Brain pericyte (primary cell): ENCODE measurements around the gene ABHD8.
"Not testable (repeated sequence)": the region's sequence is repeated elsewhere in the genome, so short reads cannot be mapped to it uniquely, and the experiment has no call there.

ENCODE experiments used
- DNase-seq: peaks from one replicate; pipeline ENCODE4 v3.0.0-alpha.2; 2012; ENCODE audit warnings: low read depth, low spot score

The ABHD8 gene

GRCh38 chr19:17296976-17297375, 6.2 kb downstream of the ABHD8 start:
- DNase-seq, result no peak

- DNase-seq, result no peak
Measured at GRCh38 chr19:17296273-17296672, 7.0 kb downstream of the ABHD8 start.

DNA sequence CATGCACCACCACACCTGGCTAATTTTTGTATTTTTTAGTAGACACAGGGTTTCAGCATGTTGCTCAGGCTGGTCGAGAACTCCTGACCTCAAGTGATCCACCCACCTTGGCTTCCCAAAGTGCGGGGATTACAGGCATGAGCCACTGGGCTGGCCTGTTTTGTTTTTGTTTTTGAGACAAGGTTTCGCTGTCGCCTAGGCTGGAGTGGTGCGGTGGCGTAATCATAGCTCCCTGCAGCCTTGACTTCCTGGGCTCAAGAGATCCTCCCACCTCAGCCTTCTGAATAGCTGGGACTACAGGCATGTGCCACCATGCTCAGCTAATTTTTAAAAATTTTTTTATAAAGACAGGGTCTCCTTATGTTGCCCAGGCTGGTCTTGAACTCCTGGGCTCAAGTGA, 7.7 kb downstream of the ABHD8 start:
- DNase-seq, result not testable (repeated sequence)

GRCh38 chr19:17294051-17294891, 9.0 kb downstream of the ABHD8 start:
- DNase-seq, result no peak

DNA sequence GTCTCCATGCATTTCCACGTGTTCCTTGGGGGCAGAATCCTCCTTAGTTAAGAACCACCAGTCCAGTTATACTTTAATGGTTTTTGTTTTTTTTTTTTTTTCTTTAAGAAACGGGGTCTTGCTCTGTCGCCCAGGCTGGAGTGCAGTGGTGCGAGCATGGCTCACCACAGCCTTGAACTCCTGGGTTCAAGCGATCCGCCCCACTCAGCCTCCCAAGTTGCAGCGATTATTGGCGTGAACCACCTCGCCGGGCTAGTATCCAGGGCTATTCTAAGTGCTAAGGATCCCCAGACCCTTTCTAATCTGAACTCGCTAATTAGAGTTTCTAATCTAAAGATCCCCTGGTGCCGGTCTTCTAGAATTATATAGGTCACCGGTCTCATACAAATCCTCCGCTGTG, 9.6 kb downstream of the ABHD8 start:
- no peak for DNase-seq

- peak; percentile 61 for DNase-seq
Measured at GRCh38 chr19:17292301-17293074, 10.7 kb downstream of the ABHD8 start.

GRCh38 chr19:17289489-17289888, 13.7 kb downstream of the ABHD8 start:
- DNase-seq, result no peak

DNA sequence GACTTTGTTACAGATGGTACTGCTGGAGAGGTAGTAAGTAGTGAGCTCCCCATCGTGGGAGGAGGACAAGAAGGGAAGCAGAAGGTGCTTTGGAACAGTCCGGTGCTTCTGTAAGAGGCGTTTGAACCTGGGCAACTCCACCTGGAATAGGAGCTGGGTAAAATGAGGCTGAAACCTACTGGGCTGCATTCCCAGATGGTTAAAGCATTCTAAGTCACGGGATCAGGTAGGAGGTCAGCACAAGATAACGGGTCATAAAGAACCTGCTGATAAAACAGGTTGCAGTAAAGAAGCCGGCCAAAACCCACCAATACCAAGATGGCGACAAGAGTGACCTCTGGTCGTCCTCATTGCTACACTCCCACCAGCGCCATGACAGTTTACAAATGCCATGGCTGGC, 16.5 kb downstream of the ABHD8 start:
- DNase-seq, result no peak

- no peak for DNase-seq
Measured at GRCh38 chr19:17286263-17286662, 17.0 kb downstream of the ABHD8 start.

GRCh38 chr19:17285415-17286135, 17.6 kb downstream of the ABHD8 start:
- DNase-seq, result no peak

DNA sequence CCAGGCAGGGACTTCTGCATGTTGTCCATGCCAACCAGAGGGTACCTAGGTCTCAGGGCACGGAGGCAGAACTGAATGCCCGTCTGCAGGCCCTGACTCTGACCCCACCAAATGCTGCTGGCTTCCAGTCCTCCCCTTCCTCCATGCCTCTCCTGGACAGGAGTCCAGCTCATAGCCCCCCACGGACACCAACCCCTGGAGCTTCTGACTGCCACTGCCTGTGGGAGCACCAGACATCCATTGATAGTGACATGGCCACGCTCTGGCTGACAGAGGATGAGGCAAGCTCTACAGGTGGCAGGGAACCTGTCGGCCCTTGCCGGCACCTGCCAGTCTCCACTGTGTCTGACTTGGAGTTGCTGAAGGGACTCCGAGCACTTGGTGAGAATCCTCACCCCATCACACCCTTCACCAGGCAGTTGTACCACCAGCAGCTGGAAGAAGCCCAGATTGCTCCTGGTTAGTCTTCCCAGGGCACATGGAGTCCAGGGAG, 19.7 kb downstream of the ABHD8 start:
- DNase-seq, result no peak

DNA sequence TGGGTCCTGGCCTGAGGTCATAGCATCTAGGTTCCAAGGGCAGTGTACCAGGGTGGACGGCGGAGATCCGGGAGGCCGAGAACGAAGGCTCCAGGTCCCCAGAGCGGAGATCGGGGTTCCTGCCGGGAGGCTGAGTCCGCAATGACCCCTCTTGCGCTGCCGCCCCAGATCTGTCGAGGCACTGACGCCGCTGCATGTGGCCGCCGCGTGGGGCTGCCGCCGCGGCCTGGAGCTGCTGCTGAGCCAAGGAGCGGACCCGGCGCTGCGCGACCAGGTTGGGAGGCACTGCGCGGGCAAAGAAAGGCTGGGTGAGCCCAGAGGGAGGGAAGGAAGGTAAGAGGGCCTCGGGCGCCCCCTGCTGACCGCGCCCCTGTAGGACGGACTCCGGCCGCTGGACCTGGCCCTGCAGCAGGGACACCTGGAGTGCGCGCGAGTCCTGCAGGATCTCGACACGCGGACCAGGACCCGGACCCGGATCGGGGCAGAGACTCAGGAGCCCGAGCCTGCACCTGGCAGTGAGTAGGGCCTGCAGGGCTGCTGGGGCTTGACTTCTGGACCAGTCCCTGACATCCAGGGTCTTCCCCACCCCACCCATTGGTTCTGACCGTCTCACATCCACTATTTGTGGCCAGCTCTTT, 20.6 kb downstream of the ABHD8 start:
- no peak for DNase-seq

GRCh38 chr19:17281391-17282304, 21.6 kb downstream of the ABHD8 start, which contains the start of gene ANKLE1:
ANKLE1 (plus strand) TSS chr19:17281901; CDS start chr19:17281921, 20 bp downstream.
- no peak for DNase-seq

GRCh38 chr19:17279436-17279835, 23.8 kb downstream of the ABHD8 start:
- no peak for DNase-seq

DNA sequence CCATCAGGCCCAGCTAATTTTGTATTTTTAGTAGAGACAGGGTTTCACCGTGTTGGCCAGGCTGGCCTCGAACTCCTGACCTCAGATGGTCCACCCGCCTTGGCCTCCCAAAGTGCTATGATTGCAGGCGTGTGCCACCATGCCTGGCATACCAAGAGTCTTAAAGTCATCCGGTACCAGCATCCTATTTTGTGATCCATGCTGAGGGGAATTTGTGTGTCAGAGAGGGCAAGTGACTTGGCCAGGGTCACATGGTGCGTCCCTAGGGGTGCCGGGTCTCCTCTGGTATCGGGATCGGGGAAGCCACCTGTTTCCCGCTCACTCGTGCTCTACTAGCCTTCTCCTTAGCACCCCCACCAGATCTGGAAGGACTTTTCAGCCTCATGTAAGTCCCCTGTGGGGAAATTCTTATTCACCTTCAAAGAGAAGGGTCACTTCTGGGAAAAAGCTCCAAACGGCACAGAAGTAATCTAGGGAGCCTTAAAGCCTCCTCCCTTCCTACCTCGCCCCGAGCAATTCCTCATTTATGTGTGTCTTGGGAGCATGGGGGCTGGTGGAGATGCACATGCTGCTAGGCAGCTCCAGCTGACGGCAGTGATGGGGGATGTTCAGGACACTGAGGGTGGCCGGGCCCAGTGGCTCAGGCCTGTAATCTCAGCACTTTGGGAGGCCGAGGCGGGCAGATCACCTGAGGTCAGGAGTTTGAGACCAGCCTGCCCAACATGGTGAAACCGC, 27.6 kb downstream of the ABHD8 start:
- DNase-seq, result no peak

GRCh38 chr19:17274892-17275291, 28.3 kb downstream of the ABHD8 start:
- not testable (repeated sequence) for DNase-seq

DNA sequence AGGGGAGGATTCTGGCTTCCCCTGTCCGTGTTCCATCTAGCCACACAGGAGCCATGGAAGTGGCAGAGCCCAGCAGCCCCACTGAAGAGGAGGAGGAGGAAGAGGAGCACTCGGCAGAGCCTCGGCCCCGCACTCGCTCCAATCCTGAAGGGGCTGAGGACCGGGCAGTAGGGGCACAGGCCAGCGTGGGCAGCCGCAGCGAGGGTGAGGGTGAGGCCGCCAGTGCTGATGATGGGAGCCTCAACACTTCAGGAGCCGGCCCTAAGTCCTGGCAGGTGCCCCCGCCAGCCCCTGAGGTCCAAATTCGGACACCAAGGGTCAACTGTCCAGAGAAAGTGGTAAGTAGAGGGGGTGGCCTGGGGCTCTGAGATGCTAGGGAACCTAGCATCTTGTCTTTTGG, 34.5 kb downstream of the ABHD8 start:
- DNase-seq, result no peak

- DNase-seq, result peak; percentile 95
Measured at GRCh38 chr19:17266975-17267788, 36.0 kb downstream of the ABHD8 start, which contains the start of gene BABAM1. BABAM1 (plus strand) TSS chr19:17267443; CDS start chr19:17268807, 1,364 bp downstream.

- no peak for DNase-seq
Measured at GRCh38 chr19:17266589-17266974, 36.6 kb downstream of the ABHD8 start.
